Liver (tissue), 9 donors: ENCODE results near the gene DSE. TPM values are rescaled to one million over a fixed set of nuclear protein-coding genes. Genes with fewer than 3 reads are reported as not detected.

Source experiments
- DNase-seq: peaks from one replicate; pipeline ENCODE4 v3.0.0-alpha.2; 2017; ENCODE audit warnings: low spot score
- H3K27ac ChIP-seq, 2 donors: one replicate each; pipeline ENCODE4 v1.7.0; 2013; ENCODE audit warnings: inconsistent platforms in 2 of 2, low read length in 2 of 2, control low read depth in 1 of 2, low read depth in 1 of 2, mild to moderate bottlenecking in 1 of 2
- H3K27me3 ChIP-seq, 4 donors: one replicate each; pipeline versions ENCODE4 v1.6.1 to v1.7.0; 2013; ENCODE audit warnings: low read length in 3 of 4, inconsistent platforms in 1 of 4, mild to moderate bottlenecking in 1 of 4, moderate library complexity in 1 of 4; ENCODE audit not compliant: control insufficient read depth in 4 of 4, insufficient read depth in 4 of 4
- H3K36me3 ChIP-seq, 4 donors: one replicate each; pipeline versions ENCODE4 v1.6.1 to v1.7.0; 2013; ENCODE audit warnings: low read length in 3 of 4, mild to moderate bottlenecking in 3 of 4, low read depth in 1 of 4, moderate library complexity in 1 of 4; ENCODE audit not compliant: control insufficient read depth in 4 of 4, insufficient read depth in 3 of 4
- H3K4me1 ChIP-seq, 4 donors: one replicate each; pipeline versions ENCODE4 v1.6.1 to v1.7.0; 2013; ENCODE audit warnings: low read length in 3 of 4, mild to moderate bottlenecking in 3 of 4, moderate library complexity in 1 of 4; ENCODE audit not compliant: control insufficient read depth in 4 of 4, insufficient read depth in 4 of 4
- H3K4me3 ChIP-seq, 3 donors: one replicate each; pipeline versions ENCODE4 v1.6.1 to v1.7.0; 2013; ENCODE audit warnings: low read length in 3 of 3, control low read depth in 1 of 3, low read depth in 1 of 3, mild to moderate bottlenecking in 1 of 3
- H3K9ac ChIP-seq, 2 donors: one replicate each; pipeline ENCODE4 v1.7.0; 2013; ENCODE audit warnings: low read length in 2 of 2, mild to moderate bottlenecking in 2 of 2, moderate library complexity in 2 of 2, control low read depth in 1 of 2, low read depth in 1 of 2
- H3K9me3 ChIP-seq, 4 donors: one replicate each; pipeline versions ENCODE4 v1.6.1 to v1.7.0; 2013; ENCODE audit warnings: low read length in 3 of 4; ENCODE audit not compliant: control insufficient read depth in 4 of 4
- EGR1 ChIP-seq, 2 donors: IDR thresholded peaks; 2 replicates each; pipeline ENCODE4 v1.6.1; 2016 to 2018; ENCODE audit warnings: antibody characterized with exemption in 2 of 2, low read depth in 2 of 2
- GABPA ChIP-seq, 2 donors: IDR thresholded peaks in 1 of 2; conservative IDR thresholded peaks in 1 of 2; 2 replicates each; pipeline ENCODE4 v1.6.1; 2016; ENCODE audit warnings: antibody characterized with exemption in 2 of 2, mild to moderate bottlenecking in 1 of 2, moderate library complexity in 1 of 2
- HNF4A ChIP-seq, 2 donors: conservative IDR thresholded peaks; 2 replicates each; pipeline ENCODE4 v1.6.1; 2016; ENCODE audit warnings: antibody characterized with exemption in 2 of 2, mild to moderate bottlenecking in 2 of 2
- HNF4G ChIP-seq: IDR thresholded peaks from 2 replicates; pipeline ENCODE4 v1.6.1; 2016; ENCODE audit warnings: antibody characterized with exemption
- JUND ChIP-seq, 2 donors: IDR thresholded peaks; 2 replicates each; pipeline ENCODE4 v1.6.1; 2016; ENCODE audit warnings: antibody characterized with exemption in 2 of 2
- NR2F2 ChIP-seq: IDR thresholded peaks from 2 replicates; pipeline ENCODE4 v1.6.1; 2016; ENCODE audit warnings: antibody characterized with exemption
- RAD21 ChIP-seq, 2 donors: IDR thresholded peaks; 2 replicates each; pipeline ENCODE4 v1.6.1; 2016; ENCODE audit warnings: antibody characterized with exemption in 2 of 2, mild to moderate bottlenecking in 2 of 2
- RXRA ChIP-seq, 2 donors: IDR thresholded peaks; 2 replicates each; pipeline ENCODE4 v1.6.1; 2017 to 2018; ENCODE audit warnings: antibody characterized with exemption in 2 of 2, mild to moderate bottlenecking in 1 of 2
- SP1 ChIP-seq: IDR thresholded peaks from 2 replicates; pipeline ENCODE4 v1.6.1; 2018; ENCODE audit warnings: antibody characterized with exemption, mild to moderate bottlenecking
- TAF1 ChIP-seq: conservative IDR thresholded peaks from 2 replicates; pipeline ENCODE4 v1.6.1; 2016; ENCODE audit warnings: antibody characterized with exemption, mild to moderate bottlenecking
- YY1 ChIP-seq: IDR thresholded peaks from 2 replicates; pipeline ENCODE4 v1.6.1; 2016; ENCODE audit warnings: antibody characterized with exemption, mild to moderate bottlenecking
- whole genome bisulfite sequencing: extraction: QIAGEN DNeasy Blood & Tissue Kit; methylation state at CpG from one replicate; pipeline ENCODE4 v1.1.7; 2013; 5-methylcytosine and 5-hydroxymethylcytosine counted together
- polyA plus RNA-seq, 2 donors: library from polyadenylated mRNA; stranded (reverse) in 1 of 2; unstranded in 1 of 2; fragments of 200-250 nt in 1 of 2; fragments of >200 nt in 1 of 2; fragmentation: Nextera tagmentation in 1 of 2; extraction: Ambion mirVana in 1 of 2; gene quantifications; one replicate each; pipeline versions ENCODE4 v1.2.1 to v1.2.3, GENCODE V29; 2013 to 2015
- total RNA-seq, 2 donors: library from RNA; depleted of rRNA; stranded (reverse); fragments of >200 nt; gene quantifications; one replicate each; pipeline ENCODE4 v1.2.3, GENCODE V29; 2014
- TF ChIP-seq, protein P1 (sequence below): IDR thresholded peaks from 2 replicates; pipeline ENCODE4 v1.6.1; 2016; ENCODE audit warnings: antibody characterized with exemption
- TF ChIP-seq, protein P2 (sequence below): fragments of 150-350 bp; IDR thresholded peaks from 2 replicates; pipeline ENCODE4 v1.5.1; 2017; ENCODE audit warnings: improper control_type of control experiment, low read depth, low read length; ENCODE audit not compliant: missing input control
- TF ChIP-seq, protein P3 (sequence below): IDR thresholded peaks from 2 replicates; pipeline ENCODE4 v1.6.1; 2016; ENCODE audit warnings: antibody characterized with exemption
- TF ChIP-seq, protein P4 (sequence below): IDR thresholded peaks from 2 replicates; pipeline ENCODE4 v1.6.1; 2016; ENCODE audit warnings: antibody characterized with exemption, mild to moderate bottlenecking
- donor health status: healthy.
- donor health status: healthy.
- donor health status: healthy.
- donor health status: healthy.
- donor health status: healthy.

DSE gene
- total and polyA plus RNA-seq, 4 donors: 5.5 to 22.8 (median 9.6) TPM

DNA sequence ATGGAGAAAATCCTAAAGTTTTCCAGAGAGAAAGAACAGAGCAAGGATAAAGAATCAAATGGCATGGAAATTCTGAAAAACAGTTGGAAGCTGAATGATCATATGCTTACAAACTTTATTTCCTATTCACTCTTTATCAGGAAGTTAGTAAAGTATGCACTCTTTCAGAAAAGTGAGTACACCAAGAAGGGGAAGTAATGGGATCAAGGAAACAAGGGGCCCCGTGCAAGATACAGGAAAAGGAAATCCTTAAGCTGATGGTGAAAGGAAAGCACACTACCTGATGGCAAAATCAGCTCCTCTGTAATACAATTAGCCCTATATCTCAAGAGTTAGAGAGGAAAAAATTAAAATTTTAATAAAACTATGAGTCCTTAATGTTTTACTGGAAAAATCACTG lies 104.4 kb downstream of the DSE start (continued):
- TF ChIP-seq, protein P1, sequence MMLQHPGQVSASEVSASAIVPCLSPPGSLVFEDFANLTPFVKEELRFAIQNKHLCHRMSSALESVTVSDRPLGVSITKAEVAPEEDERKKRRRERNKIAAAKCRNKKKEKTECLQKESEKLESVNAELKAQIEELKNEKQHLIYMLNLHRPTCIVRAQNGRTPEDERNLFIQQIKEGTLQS: no peak

DNA sequence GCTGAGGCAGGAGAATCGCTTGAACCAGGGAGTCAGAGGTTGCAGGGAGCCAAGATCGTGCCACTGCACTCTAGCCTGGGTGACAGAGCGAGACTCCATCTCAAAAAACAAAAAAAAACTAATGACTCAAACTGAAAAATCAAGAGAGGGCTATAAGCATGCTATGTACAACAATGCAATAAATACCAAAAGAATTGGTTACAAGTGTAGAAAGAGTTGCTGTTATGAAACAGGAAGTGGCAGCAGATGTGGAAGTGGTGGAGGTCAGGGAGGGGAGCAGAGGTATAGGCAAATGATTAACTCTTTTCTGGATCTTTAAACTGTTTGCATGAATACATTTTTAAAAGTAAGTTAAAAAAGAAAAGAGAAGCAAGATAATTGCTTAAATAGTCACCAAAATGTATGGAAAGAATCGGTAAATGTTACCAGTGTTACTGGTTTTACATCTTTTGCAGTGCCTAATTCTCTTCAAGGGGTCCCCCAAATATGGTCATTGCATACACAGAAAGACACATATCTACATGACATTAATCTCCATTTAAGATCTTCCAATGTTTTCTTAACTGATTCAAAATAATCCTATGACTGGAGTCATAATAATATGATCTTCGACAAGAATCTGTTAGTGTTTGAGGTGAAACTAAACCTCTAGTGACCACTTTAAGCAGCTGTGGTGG lies 105.4 kb downstream of the DSE start:
- Histone ChIP-seq H3K4me1 (no peaks in the 10 kb centered on the region), H3K27ac (no peak overlapping the region), H3K9ac (no peak overlapping the region), H3K27me3 (no peaks in the 10 kb centered on the region), H3K4me3 (no peak overlapping the region), H3K9me3 (no peaks in the 10 kb centered on the region), H3K36me3 (no peaks in the 10 kb centered on the region)
- 83% methylated on average over 5 of the region's 5 CpGs for WGBS
- no peak for DNase-seq
- TF ChIP-seq, protein P1: no peak
- TF ChIP-seq SP1 (no peak), GABPA (IDR thresholded peaks at IDR 0.05 in 1 of 2, conservative IDR thresholded peaks at IDR 0.05 in 1 of 2) (no peak), EGR1 (IDR thresholded peaks at IDR 0.05; ENCODE audit: low read depth in 2 of 2) (no peak), HNF4G (no peak), TAF1 (no peak), NR2F2 (no peak), JUND (IDR thresholded peaks at IDR 0.05) (no peak), RAD21 (IDR thresholded peaks at IDR 0.05) (no peak), RXRA (IDR thresholded peaks at IDR 0.05) (no peak), HNF4A (conservative IDR thresholded peaks at IDR 0.05) (no peak), YY1 (no peak)
- TF ChIP-seq, protein P2, sequence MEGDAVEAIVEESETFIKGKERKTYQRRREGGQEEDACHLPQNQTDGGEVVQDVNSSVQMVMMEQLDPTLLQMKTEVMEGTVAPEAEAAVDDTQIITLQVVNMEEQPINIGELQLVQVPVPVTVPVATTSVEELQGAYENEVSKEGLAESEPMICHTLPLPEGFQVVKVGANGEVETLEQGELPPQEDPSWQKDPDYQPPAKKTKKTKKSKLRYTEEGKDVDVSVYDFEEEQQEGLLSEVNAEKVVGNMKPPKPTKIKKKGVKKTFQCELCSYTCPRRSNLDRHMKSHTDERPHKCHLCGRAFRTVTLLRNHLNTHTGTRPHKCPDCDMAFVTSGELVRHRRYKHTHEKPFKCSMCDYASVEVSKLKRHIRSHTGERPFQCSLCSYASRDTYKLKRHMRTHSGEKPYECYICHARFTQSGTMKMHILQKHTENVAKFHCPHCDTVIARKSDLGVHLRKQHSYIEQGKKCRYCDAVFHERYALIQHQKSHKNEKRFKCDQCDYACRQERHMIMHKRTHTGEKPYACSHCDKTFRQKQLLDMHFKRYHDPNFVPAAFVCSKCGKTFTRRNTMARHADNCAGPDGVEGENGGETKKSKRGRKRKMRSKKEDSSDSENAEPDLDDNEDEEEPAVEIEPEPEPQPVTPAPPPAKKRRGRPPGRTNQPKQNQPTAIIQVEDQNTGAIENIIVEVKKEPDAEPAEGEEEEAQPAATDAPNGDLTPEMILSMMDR: no peak
- TF ChIP-seq, protein P3, sequence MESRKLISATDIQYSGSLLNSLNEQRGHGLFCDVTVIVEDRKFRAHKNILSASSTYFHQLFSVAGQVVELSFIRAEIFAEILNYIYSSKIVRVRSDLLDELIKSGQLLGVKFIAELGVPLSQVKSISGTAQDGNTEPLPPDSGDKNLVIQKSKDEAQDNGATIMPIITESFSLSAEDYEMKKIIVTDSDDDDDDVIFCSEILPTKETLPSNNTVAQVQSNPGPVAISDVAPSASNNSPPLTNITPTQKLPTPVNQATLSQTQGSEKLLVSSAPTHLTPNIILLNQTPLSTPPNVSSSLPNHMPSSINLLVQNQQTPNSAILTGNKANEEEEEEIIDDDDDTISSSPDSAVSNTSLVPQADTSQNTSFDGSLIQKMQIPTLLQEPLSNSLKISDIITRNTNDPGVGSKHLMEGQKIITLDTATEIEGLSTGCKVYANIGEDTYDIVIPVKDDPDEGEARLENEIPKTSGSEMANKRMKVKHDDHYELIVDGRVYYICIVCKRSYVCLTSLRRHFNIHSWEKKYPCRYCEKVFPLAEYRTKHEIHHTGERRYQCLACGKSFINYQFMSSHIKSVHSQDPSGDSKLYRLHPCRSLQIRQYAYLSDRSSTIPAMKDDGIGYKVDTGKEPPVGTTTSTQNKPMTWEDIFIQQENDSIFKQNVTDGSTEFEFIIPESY: no peak
- TF ChIP-seq, protein P4, sequence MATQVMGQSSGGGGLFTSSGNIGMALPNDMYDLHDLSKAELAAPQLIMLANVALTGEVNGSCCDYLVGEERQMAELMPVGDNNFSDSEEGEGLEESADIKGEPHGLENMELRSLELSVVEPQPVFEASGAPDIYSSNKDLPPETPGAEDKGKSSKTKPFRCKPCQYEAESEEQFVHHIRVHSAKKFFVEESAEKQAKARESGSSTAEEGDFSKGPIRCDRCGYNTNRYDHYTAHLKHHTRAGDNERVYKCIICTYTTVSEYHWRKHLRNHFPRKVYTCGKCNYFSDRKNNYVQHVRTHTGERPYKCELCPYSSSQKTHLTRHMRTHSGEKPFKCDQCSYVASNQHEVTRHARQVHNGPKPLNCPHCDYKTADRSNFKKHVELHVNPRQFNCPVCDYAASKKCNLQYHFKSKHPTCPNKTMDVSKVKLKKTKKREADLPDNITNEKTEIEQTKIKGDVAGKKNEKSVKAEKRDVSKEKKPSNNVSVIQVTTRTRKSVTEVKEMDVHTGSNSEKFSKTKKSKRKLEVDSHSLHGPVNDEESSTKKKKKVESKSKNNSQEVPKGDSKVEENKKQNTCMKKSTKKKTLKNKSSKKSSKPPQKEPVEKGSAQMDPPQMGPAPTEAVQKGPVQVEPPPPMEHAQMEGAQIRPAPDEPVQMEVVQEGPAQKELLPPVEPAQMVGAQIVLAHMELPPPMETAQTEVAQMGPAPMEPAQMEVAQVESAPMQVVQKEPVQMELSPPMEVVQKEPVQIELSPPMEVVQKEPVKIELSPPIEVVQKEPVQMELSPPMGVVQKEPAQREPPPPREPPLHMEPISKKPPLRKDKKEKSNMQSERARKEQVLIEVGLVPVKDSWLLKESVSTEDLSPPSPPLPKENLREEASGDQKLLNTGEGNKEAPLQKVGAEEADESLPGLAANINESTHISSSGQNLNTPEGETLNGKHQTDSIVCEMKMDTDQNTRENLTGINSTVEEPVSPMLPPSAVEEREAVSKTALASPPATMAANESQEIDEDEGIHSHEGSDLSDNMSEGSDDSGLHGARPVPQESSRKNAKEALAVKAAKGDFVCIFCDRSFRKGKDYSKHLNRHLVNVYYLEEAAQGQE: no peak
